KOPT-K1 (cell line): ENCODE results near the gene TAF4B.
"Not testable (repeated sequence)": the region's sequence is repeated elsewhere in the genome, so short reads cannot be mapped to it uniquely, and the experiment has no call there.

Source experiments
- H3K27ac ChIP-seq: fragments of 200-600 bp; sonication (generic); 2 replicates; pipeline ENCODE4 v1.5.1; 2016; ENCODE audit warnings: antibody characterized with exemption, mild to moderate bottlenecking, low read depth, low read length; ENCODE audit not compliant: poor library complexity, severe bottlenecking
- H3K36me3 ChIP-seq: fragments of 200-600 bp; sonication (generic); 2 replicates; pipeline ENCODE4 v1.5.1; 2017; ENCODE audit warnings: antibody characterized with exemption, mild to moderate bottlenecking, low read length, moderate library complexity; ENCODE audit not compliant: insufficient read depth
- H3K9me3 ChIP-seq: fragments of 200-600 bp; sonication (generic); 2 replicates; pipeline ENCODE4 v1.5.1; 2017; ENCODE audit warnings: antibody characterized with exemption, low read length, mild to moderate bottlenecking; ENCODE audit not compliant: insufficient read depth, poor library complexity, severe bottlenecking

TAF4B gene

DNA sequence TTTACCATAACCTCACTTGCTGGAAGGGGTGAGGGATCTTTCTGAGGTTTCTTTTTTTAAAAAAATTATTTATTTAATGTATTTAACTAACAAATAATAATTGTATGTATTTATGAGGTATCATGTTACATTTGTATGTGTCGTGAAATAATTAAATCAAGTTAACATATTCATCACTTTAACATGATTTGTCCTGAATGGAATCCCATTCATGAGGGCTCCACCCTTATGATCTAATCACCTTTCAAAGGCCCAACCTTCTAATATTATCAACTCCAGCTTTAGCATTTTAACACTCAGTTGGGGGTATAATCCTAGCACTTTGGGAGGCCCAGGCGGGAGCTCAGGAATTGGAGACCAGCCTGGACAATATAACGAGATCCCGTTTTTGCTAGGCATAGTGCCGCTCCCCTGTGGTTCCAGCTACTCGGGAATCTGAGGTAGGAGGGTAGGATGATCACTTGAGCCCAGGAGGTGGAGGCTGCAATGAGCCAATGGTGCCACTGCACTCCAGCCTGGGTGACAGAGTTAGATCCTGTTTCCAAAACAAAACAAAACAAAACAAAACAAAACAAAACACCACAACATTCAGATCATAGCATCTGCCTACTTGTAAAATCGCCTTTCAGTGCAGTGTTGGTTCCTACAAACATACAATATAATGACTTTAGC lies 1.1 kb upstream of the TAF4B start:
- Histone ChIP-seq H3K27ac (no peak overlapping the region), H3K9me3 (no peaks in the 10 kb centered on the region), H3K36me3 (no peaks in the 10 kb centered on the region)

DNA sequence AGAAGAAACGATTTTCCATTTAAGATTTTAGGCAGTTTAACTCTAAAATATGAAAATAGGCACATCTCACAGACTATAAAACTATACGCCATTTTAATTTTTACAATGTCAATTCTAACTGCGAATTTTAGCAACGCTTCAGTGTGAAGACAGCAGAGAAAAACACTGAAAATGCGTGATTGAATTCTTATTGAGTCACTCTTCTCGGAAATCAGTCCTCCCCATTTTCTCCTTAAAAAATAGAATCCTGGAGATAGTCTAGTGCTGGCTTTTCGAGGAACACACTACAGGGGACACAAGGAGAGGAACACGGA lies 373 bp upstream of the TAF4B start:
- no peaks in the 10 kb centered on the region for H3K9me3 ChIP-seq
- H3K27ac ChIP-seq = peak overlapping the region; percentile 77
- no peaks in the 10 kb centered on the region for H3K36me3 ChIP-seq

GRCh38 chr18:26227051-26227670 lies 916 bp downstream of the TAF4B start:
- Histone ChIP-seq H3K36me3 (peaks cover 5% of the 10 kb centered on the region; the same call in 1 of the 2 replicates), H3K9me3 (peaks cover 5% of the 10 kb centered on the region), H3K27ac (peak overlapping the region; percentile 77)

- peaks cover 8% of the 10 kb centered on the region for H3K9me3 ChIP-seq
- no peak overlapping the region for H3K27ac ChIP-seq
- H3K36me3 ChIP-seq = peaks cover 6% of the 10 kb centered on the region; the same call in 1 of the 2 replicates
These were observed 2.5 kb downstream of the TAF4B start for GRCh38 chr18:26228562-26229260.

DNA sequence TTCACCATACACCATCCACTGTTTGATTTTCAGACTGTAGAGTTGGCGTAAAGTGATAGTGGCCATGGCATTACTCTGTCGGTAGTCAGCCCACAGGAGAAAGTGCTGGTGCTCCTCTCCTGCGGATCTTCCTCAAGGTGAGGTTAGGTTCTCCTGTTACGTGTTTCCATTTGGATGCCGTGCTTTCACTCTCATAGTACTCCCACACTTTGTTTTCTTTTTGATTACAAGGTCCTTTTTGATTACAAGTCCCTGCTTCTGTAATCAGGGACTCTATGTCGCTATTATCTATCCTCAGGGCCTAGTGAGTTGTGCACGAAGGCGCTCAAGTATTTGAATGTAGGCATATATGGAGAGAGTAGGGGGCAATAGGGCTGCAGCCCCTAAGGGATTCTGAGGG lies 4.3 kb downstream of the TAF4B start:
- peaks cover 6% of the 10 kb centered on the region; the same call in 1 of the 2 replicates for H3K36me3 ChIP-seq
- peaks cover 8% of the 10 kb centered on the region for H3K9me3 ChIP-seq
- H3K27ac ChIP-seq = no peak overlapping the region

- Histone ChIP-seq H3K27ac (no peak overlapping the region), H3K36me3 (peaks cover 6% of the 10 kb centered on the region; the same call in 1 of the 2 replicates)
These were observed 7.0 kb downstream of the TAF4B start for GRCh38 chr18:26233208-26233607.

DNA sequence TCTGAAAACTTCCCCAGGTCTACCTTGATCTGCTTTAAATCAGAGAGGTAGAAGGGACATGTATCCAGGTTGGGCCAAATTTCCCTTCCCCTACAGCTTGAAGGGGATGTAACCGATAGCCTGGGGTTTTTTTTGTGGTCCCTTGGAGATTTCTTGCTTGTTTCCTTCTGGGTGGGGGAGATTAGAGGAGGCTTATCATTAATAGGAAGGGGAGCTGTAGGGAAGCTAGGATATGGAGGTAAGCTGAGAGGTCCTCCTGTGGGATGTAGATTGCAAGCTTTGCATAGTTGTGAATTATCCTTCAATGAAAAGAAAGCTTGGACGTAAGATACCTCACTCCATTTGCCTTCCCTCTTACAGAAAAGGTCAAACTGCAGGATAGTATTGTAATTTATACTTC lies 11.1 kb downstream of the TAF4B start:
- peaks cover 12% of the 10 kb centered on the region for H3K9me3 ChIP-seq
- not testable (repeated sequence) for H3K36me3 ChIP-seq, H3K27ac ChIP-seq

More at GRCh38 chr18:26233208-26233607, 7.0 kb downstream of the TAF4B start:
- peaks cover 8% of the 10 kb centered on the region for H3K9me3 ChIP-seq

GRCh38 chr18:26238718-26239117 lies 12.5 kb downstream of the TAF4B start:
- not testable (repeated sequence) for H3K27ac ChIP-seq, H3K36me3 ChIP-seq
- H3K9me3 ChIP-seq = peaks cover 20% of the 10 kb centered on the region

GRCh38 chr18:26242392-26242791 lies 16.1 kb downstream of the TAF4B start:
- H3K36me3 ChIP-seq, H3K27ac ChIP-seq: not testable (repeated sequence)
- peaks cover 48% of the 10 kb centered on the region for H3K9me3 ChIP-seq

DNA sequence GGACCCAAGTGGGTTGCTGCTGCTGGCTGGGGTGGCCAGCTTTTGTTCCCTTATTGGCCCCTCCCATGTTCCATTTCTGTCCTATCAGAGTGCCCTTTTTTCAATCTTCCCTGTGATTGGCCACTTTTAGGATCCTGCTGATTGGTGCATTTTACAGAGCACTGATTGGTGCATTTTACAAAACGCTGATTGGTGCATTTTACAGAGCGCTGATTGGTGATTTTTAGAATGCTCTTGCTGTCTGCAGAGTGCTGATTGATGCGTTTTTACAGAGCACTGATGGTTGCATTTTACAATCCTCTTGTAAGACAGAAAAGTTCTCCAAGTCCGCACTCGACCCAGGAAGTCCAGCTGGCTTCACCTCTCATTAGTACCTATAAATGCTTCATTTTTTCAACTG lies 19.2 kb downstream of the TAF4B start:
- H3K27ac ChIP-seq, H3K36me3 ChIP-seq: not testable (repeated sequence)
- H3K9me3 ChIP-seq = peaks cover 48% of the 10 kb centered on the region

DNA sequence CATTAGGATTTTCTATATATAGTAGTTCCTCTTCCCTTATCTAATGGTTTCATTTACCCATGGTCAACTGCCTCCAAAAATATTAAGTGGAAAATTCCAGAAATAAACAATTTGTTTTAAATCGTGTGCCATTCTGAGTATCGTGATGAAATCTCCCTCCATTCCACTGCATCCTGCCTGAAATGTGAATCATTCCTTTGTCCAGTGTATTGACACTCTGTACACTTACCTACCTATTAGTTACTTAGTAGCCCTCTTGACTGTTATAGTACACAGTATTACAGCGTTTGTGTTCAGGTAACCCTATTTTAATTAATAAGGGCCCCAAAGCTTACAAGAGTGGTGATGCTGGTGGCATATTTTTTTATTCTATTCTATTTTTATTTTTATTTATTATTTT lies 26.2 kb downstream of the TAF4B start:
- H3K27ac ChIP-seq = no peak overlapping the region
- no peaks in the 10 kb centered on the region for H3K36me3 ChIP-seq
- no peaks in the 10 kb centered on the region for H3K9me3 ChIP-seq

GRCh38 chr18:26254808-26255207 lies 28.6 kb downstream of the TAF4B start:
- H3K27ac ChIP-seq, H3K9me3 ChIP-seq, H3K36me3 ChIP-seq: not testable (repeated sequence)

DNA sequence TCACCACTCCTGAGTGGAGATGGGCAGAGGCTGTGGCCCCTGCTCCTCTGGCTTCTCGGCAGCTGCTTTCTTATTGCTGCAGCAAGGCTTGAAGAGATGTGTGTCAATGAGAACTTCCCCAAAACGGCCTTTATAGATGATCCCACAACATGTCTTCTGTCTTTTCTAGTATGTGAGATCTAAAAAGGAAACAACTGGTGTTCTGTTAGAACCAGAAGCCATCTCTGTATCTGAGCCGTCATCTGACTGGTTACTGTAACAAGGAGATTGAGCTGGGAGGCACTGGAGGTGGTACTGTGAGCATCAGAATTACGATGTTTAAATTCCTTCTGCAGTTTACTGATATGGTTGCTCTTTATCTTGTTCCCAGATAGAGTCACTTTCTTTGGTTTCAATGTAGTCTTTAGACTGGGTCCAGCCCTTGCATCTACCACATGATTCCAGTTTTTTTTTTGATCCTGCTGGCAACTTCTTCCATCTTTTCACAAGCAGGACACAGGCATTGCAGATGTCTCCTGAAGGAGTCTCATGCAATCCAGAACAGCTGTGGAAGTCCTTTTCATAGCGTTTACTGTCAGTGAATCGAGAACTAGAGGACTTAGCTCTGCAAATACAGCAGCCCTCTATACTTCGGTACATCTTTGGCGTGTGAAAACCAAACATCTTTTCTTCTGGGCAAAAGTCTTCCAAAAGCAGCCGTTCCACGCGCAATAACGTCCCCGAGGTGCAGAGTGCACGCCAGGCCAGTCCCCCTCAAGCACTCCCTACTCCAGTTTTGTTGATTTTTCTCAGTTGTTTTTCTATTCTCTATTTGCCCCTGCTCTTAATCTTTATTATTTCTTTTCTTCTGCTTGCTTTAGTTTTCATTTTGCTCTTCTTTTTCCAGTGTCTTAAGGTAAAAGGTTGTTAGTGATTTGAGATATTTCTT lies 29.7 kb downstream of the TAF4B start:
- Histone ChIP-seq H3K27ac (no peak overlapping the region), H3K36me3 (no peaks in the 10 kb centered on the region), H3K9me3 (peaks cover 6% of the 10 kb centered on the region)

GRCh38 chr18:26258711-26259110 lies 32.5 kb downstream of the TAF4B start:
- H3K9me3 ChIP-seq = peaks cover 21% of the 10 kb centered on the region
- no peak overlapping the region for H3K27ac ChIP-seq
- no peaks in the 10 kb centered on the region for H3K36me3 ChIP-seq

DNA sequence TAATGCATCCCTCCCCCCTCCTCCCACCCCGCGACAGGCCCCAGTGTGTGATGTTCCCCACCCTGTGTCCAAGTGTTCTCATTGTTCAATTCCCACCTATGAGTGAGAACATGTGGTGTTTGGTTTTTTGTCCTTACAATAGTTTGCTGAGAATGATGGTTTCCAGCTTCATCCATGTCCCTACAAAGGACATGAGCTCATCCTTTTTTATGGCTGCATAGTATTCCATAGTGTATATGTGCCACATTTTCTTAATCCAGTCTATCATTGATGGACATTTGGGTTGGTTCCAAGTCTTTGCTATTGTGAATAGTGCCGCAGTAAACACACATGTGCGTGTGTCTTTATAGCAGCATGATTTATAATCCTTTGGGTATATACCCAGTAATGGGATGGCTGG lies 33.2 kb downstream of the TAF4B start:
- H3K27ac ChIP-seq, H3K36me3 ChIP-seq: not testable (repeated sequence)
- peaks cover 21% of the 10 kb centered on the region for H3K9me3 ChIP-seq
